GM21786 (cell line): ENCODE measurements around the gene KRT83.
"Not testable (repeated sequence)": the region's sequence is repeated elsewhere in the genome, so short reads cannot be mapped to it uniquely, and the experiment has no call there.

Experiments used
- ATAC-seq: cut with Tn5 transposase; IDR thresholded peaks from one replicate; pipeline ENCODE4 v1.9.1; 2021; ENCODE audit not compliant: unreplicated experiment

KRT83 gene

GRCh38 chr12:52287816-52288805, 33.1 kb downstream of the KRT83 start:
- peak; percentile 72 for ATAC-seq

- not testable (repeated sequence) for ATAC-seq
Measured at GRCh38 chr12:52286857-52287785, 34.1 kb downstream of the KRT83 start.

GRCh38 chr12:52285851-52286530, 35.2 kb downstream of the KRT83 start:
- no peak for ATAC-seq

- ATAC-seq, result no peak
Measured at GRCh38 chr12:52285172-52285745, 35.9 kb downstream of the KRT83 start.

GRCh38 chr12:52284562-52285171, 36.5 kb downstream of the KRT83 start:
- no peak for ATAC-seq

- ATAC-seq, result no peak
Measured at GRCh38 chr12:52280796-52281560, 40.2 kb downstream of the KRT83 start.

- no peak for ATAC-seq
Measured at GRCh38 chr12:52280319-52280795, 40.8 kb downstream of the KRT83 start.

GRCh38 chr12:52279422-52280318, 41.5 kb downstream of the KRT83 start:
- ATAC-seq, result no peak

- ATAC-seq, result peak; percentile 79
Measured at GRCh38 chr12:52278575-52279421, 42.4 kb downstream of the KRT83 start.

- no peak for ATAC-seq
Measured at GRCh38 chr12:52277486-52278245, 43.5 kb downstream of the KRT83 start.

GRCh38 chr12:52275686-52276085, 45.5 kb downstream of the KRT83 start:
- ATAC-seq, result no peak

- ATAC-seq, result no peak
Measured at GRCh38 chr12:52274521-52275120, 46.6 kb downstream of the KRT83 start, which contains the start of gene KRT86. KRT86 (plus strand) TSS chr12:52274645; CDS start chr12:52301917, 27,272 bp downstream.

- no peak for ATAC-seq
Measured at GRCh38 chr12:52271158-52271557, 50.0 kb downstream of the KRT83 start.

GRCh38 chr12:52270541-52271070, 50.6 kb downstream of the KRT83 start:
- no peak for ATAC-seq

GRCh38 chr12:52268212-52268611, 53.0 kb downstream of the KRT83 start:
- no peak for ATAC-seq

- no peak for ATAC-seq
Measured at GRCh38 chr12:52267699-52268098, 53.5 kb downstream of the KRT83 start.
